ENCODE data around the gene MAD2L1BP.

DNA sequence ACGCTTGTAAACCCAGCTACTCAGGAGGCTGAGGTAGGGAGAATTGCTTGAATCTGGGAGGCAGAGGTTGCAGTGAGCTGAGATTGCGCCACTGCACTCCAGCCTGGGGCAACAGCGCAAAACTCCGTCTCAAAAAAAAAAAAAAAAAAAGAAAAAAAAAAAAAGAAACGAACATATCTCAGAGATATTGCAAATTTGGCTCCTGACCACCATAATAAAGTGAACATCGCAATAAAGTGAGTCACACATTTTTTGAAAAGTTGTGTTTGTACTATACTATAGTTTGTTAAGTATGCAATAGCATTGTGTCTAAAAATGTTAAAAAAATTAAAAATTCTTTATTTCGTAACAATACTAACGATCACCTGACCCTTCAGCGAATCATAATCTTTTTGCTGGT, 22.5 kb downstream of the MAD2L1BP start:
- TF ChIP-seq CTCF (conservative IDR thresholded peaks at IDR 0.05; ENCODE audit: low read length) (no peak), EZH2phosphoT487 (IDR thresholded peaks at IDR 0.05; ENCODE audit: borderline replicate concordance, low read depth, low read length) (no peak)

All from OCI-LY7 (cell line).